ENCODE measurements around the gene KIAA1958.
"Not testable (repeated sequence)": the region's sequence is repeated elsewhere in the genome, so short reads cannot be mapped to it uniquely, and the experiment has no call there.

KIAA1958 gene

DNA sequence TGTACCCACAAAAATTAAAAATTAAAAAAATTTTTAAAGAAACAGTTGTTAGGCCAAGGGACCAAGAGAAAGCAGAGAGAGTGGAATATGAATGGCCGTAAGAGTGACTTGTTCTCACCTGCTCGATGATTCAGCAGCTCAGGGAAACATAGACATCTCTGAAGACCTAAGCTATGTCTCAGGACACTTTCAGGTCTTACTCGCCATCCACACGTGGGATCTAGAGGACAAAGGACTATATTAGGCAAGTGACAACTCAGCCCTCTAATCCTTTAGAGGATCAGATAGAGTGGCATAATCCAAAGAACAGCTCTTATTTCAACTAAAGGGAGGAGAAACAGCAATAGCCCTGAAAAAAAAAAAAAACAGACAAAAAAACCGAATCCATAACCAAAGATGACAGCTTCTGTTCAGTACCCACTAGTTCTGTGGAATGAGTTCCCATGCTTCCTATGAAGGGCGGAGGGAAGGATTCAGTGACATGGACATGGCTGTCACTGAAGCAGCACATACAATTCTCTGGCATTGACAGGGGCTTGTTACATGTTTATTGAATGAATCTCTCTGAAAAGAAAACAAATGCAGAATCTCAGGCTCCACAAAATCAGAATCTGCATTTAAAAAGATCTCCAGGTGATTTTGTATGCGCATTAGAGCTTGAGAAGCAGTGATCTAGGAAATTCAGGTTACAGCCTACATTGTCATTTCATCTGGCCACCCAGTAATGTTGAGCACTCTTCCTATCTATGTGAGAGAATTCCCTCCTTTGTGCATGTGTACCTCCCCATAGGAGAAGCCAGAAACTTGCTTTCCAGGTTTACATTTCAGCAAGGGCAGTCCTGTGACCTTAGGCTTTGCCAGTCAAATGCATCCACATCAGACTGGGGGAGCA is 96.0 kb downstream of the KIAA1958 start:
- DNase-seq (ENCODE audit: low read depth), result no peak
- TF ChIP-seq, protein P1, sequence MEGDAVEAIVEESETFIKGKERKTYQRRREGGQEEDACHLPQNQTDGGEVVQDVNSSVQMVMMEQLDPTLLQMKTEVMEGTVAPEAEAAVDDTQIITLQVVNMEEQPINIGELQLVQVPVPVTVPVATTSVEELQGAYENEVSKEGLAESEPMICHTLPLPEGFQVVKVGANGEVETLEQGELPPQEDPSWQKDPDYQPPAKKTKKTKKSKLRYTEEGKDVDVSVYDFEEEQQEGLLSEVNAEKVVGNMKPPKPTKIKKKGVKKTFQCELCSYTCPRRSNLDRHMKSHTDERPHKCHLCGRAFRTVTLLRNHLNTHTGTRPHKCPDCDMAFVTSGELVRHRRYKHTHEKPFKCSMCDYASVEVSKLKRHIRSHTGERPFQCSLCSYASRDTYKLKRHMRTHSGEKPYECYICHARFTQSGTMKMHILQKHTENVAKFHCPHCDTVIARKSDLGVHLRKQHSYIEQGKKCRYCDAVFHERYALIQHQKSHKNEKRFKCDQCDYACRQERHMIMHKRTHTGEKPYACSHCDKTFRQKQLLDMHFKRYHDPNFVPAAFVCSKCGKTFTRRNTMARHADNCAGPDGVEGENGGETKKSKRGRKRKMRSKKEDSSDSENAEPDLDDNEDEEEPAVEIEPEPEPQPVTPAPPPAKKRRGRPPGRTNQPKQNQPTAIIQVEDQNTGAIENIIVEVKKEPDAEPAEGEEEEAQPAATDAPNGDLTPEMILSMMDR (IDR thresholded peaks at IDR 0.05; ENCODE audit: low read depth, low read length, missing control alignments), result no peak
- H3K4me3 ChIP-seq (ENCODE audit: low read depth, low read length), result no peak overlapping the region

DNA sequence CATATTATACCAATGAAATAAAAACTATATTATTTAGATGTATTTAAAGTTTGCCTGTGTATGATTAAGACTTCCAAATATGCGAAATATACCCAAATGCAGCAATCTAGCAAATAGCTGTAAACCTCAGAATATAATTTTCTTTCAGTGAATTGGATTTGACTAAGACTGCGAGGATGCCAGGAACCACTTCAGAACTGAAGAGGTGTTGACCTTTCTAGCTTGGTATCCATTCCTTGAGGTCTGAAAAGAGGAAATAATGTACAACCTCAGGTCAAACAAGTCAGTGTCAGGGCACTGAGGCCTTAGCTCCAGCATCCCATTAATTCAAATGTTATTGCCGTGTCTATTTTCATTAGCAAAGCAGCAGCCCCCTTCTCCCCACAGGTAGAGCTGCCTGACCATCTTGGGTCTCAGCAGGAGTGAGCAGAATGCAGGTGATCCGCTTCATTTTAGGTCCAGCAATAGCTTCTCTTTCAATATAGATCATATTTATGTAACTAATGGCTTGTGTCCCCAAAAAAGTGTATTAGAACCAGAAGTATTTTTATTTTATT is 100.0 kb downstream of the KIAA1958 start:
- no peak for DNase-seq (ENCODE audit: low read depth)
- TF ChIP-seq, protein P1 (IDR thresholded peaks at IDR 0.05; ENCODE audit: low read depth, low read length, missing control alignments), result no peak
- H3K4me3 ChIP-seq (ENCODE audit: low read depth, low read length), result no peak overlapping the region

DNA sequence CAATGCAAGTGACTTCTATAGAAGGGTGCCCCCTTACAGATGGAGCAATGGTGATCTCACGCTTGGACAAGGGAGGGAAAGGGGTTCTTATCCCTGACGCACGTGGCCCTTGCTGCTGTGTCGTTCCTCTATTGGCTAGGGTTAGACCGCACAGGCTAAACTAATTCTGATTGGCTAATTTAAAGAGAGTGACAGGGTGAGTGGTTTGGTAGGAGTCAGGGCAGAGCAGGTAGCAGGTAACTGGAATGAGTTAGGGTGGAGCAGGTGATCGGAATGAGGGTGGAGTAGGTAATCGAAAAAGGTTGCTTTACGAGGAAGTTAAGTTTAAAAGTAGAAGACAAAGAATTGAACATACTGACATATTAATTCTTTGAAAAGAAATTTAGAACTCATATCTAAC is 105.2 kb downstream of the KIAA1958 start:
- not testable (repeated sequence) for DNase-seq (ENCODE audit: low read depth); H3K4me3 ChIP-seq (ENCODE audit: low read depth, low read length)

DNA sequence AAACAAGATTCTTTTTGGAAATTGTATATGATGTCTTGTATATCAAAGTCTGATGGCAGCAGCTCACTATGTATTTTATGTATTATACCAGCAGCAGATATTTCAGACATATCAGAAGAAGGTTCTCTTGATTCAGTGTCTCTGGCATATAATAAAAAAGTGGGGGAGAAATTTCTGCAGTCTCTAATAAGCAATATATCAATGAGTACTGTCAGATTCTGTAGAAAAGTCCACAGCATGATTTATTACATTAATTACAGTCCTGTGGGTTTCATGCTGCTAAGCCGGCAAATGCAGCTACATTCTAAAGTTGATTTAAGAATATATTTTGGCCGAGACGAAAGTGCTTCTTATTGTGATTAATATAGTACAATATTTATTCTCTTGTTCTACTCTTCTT is 113.1 kb downstream of the KIAA1958 start:
- DNase-seq (ENCODE audit: low read depth), result no peak
- TF ChIP-seq, protein P1 (IDR thresholded peaks at IDR 0.05; ENCODE audit: low read depth, low read length, missing control alignments), result no peak
- H3K4me3 ChIP-seq (ENCODE audit: low read depth, low read length), result no peak overlapping the region

DNA sequence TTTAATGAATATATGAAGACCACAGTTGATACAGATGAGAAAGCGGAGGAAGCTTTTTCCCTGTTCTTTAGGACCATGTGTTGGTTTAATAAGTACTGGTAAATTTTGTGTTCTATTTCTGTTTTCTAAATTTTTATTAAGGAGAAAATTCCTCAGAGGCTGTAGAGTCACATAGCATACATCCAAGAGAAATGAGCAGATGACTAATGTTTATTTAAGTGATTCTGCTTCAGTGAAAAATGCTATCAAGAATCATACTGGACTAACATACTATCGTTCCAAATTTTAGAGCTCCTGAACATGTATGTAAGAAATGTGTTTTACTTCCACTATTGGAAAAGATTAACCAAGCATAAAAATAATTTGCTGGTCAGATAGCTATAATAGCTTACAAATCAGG is 115.0 kb downstream of the KIAA1958 start:
- TF ChIP-seq, protein P1 (IDR thresholded peaks at IDR 0.05; ENCODE audit: low read depth, low read length, missing control alignments), result no peak
- DNase-seq (ENCODE audit: low read depth), result no peak
- no peak overlapping the region for H3K4me3 ChIP-seq (ENCODE audit: low read depth, low read length)

DNA sequence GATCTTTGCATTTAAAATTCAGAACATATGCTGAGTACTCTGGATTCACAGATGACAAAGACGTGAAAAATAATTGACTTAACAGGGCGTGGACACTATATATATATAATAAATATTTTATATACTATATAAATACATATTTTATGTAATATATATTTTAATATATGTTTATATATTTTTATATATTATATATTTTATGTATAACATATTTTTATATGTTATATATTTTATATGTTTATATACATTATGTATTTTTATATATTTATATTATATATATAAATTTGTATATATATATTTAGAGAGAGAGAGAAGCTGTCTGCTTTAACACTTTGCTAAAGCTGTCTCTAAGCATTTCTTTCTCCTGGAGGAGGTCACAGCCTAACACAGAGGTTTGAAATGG is 118.2 kb downstream of the KIAA1958 start:
- TF ChIP-seq, protein P1 (IDR thresholded peaks at IDR 0.05; ENCODE audit: low read depth, low read length, missing control alignments), result no peak
- no peak for DNase-seq (ENCODE audit: low read depth)

DNA sequence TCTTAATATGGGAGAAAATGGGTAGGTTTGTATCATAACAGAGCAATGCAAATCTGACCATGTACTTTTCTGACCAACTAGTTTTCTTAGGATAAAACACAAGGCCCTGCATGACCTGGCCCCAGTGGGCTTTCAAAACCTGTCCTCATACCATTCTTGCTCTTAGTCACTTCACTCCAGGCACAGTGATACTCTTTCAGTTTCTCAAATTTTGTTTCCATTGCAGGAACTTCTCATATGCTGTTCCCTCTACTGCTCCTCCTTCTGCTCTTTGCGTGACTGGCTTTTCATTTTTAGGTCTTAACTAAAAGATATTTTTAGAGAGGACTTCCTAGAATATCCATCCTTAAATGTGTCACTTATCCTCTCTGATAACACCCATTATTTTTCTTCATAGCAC is 118.9 kb downstream of the KIAA1958 start:
- TF ChIP-seq, protein P1 (IDR thresholded peaks at IDR 0.05; ENCODE audit: low read depth, low read length, missing control alignments), result no peak
- peak; percentile 59 for DNase-seq (ENCODE audit: low read depth)
- H3K4me3 ChIP-seq (ENCODE audit: low read depth, low read length), result no peak overlapping the region

More for the DNA sequence above, 118.2 kb downstream of the KIAA1958 start:
- H3K4me3 ChIP-seq (ENCODE audit: low read depth, low read length), result no peak overlapping the region
